Measurements from ENCODE around the gene CCL8.

Gene CCL8

GRCh38 chr17:34276826-34277225 is 42.4 kb upstream of the CCL8 start:
- no peak for TF ChIP-seq TCF12 (IDR thresholded peaks at IDR 0.05; ENCODE audit: low read depth)
- no peak for TF ChIP-seq CEBPB (IDR thresholded peaks at IDR 0.05)
- TF ChIP-seq, protein P1, sequence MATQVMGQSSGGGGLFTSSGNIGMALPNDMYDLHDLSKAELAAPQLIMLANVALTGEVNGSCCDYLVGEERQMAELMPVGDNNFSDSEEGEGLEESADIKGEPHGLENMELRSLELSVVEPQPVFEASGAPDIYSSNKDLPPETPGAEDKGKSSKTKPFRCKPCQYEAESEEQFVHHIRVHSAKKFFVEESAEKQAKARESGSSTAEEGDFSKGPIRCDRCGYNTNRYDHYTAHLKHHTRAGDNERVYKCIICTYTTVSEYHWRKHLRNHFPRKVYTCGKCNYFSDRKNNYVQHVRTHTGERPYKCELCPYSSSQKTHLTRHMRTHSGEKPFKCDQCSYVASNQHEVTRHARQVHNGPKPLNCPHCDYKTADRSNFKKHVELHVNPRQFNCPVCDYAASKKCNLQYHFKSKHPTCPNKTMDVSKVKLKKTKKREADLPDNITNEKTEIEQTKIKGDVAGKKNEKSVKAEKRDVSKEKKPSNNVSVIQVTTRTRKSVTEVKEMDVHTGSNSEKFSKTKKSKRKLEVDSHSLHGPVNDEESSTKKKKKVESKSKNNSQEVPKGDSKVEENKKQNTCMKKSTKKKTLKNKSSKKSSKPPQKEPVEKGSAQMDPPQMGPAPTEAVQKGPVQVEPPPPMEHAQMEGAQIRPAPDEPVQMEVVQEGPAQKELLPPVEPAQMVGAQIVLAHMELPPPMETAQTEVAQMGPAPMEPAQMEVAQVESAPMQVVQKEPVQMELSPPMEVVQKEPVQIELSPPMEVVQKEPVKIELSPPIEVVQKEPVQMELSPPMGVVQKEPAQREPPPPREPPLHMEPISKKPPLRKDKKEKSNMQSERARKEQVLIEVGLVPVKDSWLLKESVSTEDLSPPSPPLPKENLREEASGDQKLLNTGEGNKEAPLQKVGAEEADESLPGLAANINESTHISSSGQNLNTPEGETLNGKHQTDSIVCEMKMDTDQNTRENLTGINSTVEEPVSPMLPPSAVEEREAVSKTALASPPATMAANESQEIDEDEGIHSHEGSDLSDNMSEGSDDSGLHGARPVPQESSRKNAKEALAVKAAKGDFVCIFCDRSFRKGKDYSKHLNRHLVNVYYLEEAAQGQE (IDR thresholded peaks at IDR 0.05; ENCODE audit: low read depth), result no peak
- TF ChIP-seq EP300 (IDR thresholded peaks at IDR 0.05; ENCODE audit: borderline replicate concordance), result no peak
- TF ChIP-seq, protein P2, sequence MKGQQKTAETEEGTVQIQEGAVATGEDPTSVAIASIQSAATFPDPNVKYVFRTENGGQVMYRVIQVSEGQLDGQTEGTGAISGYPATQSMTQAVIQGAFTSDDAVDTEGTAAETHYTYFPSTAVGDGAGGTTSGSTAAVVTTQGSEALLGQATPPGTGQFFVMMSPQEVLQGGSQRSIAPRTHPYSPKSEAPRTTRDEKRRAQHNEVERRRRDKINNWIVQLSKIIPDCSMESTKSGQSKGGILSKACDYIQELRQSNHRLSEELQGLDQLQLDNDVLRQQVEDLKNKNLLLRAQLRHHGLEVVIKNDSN (IDR thresholded peaks at IDR 0.05), result no peak
- no peak for TF ChIP-seq TAF1 (IDR thresholded peaks at IDR 0.05; ENCODE audit: low read depth)
- no peak for TF ChIP-seq YY1 (IDR thresholded peaks at IDR 0.05; ENCODE audit: low read depth)
- TF ChIP-seq EGR1 (IDR thresholded peaks at IDR 0.05), result no peak
- TF ChIP-seq, protein P3, sequence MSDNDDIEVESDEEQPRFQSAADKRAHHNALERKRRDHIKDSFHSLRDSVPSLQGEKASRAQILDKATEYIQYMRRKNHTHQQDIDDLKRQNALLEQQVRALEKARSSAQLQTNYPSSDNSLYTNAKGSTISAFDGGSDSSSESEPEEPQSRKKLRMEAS (IDR thresholded peaks at IDR 0.05), result no peak
- no peak for TF ChIP-seq ZBTB7A (IDR thresholded peaks at IDR 0.05; ENCODE audit: low read depth)
- no peak for TF ChIP-seq NFIC (IDR thresholded peaks at IDR 0.05)
- TF ChIP-seq TEAD4 (IDR thresholded peaks at IDR 0.05), result no peak
- TF ChIP-seq RAD21 (IDR thresholded peaks at IDR 0.05; ENCODE audit: low read depth), result no peak
- no peak for TF ChIP-seq FOXM1 (IDR thresholded peaks at IDR 0.05; ENCODE audit: borderline replicate concordance, low read depth)
- no peak for TF ChIP-seq CREB1 (IDR thresholded peaks at IDR 0.05; ENCODE audit: low read depth)

DNA sequence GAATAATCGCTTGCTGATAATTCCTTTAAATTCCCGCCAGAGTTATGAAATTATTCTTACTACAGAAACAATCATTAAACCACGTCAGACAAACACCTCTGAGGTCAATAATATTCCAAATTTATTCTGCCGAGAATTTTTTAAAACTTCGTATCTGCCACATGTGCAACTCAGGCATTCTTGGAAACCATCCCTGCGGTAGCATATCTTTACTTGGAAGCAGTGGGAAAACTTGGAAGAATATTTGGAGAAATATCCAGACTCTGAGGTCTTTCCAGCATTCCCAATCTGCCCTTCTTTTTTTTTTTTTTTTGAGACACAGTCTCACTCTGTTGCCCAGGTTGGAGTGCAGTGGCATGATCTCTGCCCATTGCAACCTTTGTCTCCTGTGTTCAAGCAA is 35.7 kb upstream of the CCL8 start:
- TF ChIP-seq, protein P1 (IDR thresholded peaks at IDR 0.05; ENCODE audit: low read depth), result no peak
- TF ChIP-seq CEBPB (IDR thresholded peaks at IDR 0.05), result no peak
- no peak for TF ChIP-seq EP300 (IDR thresholded peaks at IDR 0.05; ENCODE audit: borderline replicate concordance)
- no peak for TF ChIP-seq TAF1 (IDR thresholded peaks at IDR 0.05; ENCODE audit: low read depth)
- TF ChIP-seq CREB1 (IDR thresholded peaks at IDR 0.05; ENCODE audit: low read depth), result no peak
- no peak for TF ChIP-seq TEAD4 (IDR thresholded peaks at IDR 0.05)
- no peak for TF ChIP-seq TCF12 (IDR thresholded peaks at IDR 0.05; ENCODE audit: low read depth)
- no peak for TF ChIP-seq EGR1 (IDR thresholded peaks at IDR 0.05)
- TF ChIP-seq, protein P3 (IDR thresholded peaks at IDR 0.05), result no peak
- TF ChIP-seq YY1 (IDR thresholded peaks at IDR 0.05; ENCODE audit: low read depth), result no peak
- TF ChIP-seq RAD21 (IDR thresholded peaks at IDR 0.05; ENCODE audit: low read depth), result no peak
- no peak for TF ChIP-seq ZBTB7A (IDR thresholded peaks at IDR 0.05; ENCODE audit: low read depth)
- TF ChIP-seq FOXM1 (IDR thresholded peaks at IDR 0.05; ENCODE audit: borderline replicate concordance, low read depth), result no peak
- TF ChIP-seq, protein P2 (IDR thresholded peaks at IDR 0.05), result no peak
- no peak for TF ChIP-seq NFIC (IDR thresholded peaks at IDR 0.05)

GRCh38 chr17:34285286-34285792 is 33.9 kb upstream of the CCL8 start, which contains the start of gene CCL11:
Gene CCL11 (plus strand): TSS chr17:34285742. CDS start chr17:34285809, 67 bp downstream.
- TF ChIP-seq CEBPB (IDR thresholded peaks at IDR 0.05) (no peak), ZBTB7A (IDR thresholded peaks at IDR 0.05; ENCODE audit: low read depth) (no peak), TCF12 (IDR thresholded peaks at IDR 0.05; ENCODE audit: low read depth) (no peak), NFIC (IDR thresholded peaks at IDR 0.05) (no peak), FOXM1 (IDR thresholded peaks at IDR 0.05; ENCODE audit: borderline replicate concordance, low read depth) (no peak), TAF1 (IDR thresholded peaks at IDR 0.05; ENCODE audit: low read depth) (no peak), CREB1 (IDR thresholded peaks at IDR 0.05; ENCODE audit: low read depth) (no peak)

DNA sequence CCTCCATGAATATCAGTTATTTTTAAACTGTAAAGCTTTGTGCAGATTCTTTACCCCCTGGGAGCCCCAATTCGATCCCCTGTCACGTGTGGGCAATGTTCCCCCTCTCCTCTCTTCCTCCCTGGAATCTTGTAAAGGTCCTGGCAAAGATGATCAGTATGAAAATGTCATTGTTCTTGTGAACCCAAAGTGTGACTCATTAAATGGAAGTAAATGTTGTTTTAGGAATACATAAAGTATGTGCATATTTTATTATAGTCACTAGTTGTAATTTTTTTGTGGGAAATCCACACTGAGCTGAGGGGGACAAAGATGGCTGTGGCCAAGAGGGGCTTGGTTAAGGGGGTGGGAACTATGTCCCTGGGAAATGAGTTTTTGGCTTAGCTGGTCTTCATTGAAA is 31.4 kb upstream of the CCL8 start:
- TF ChIP-seq EP300 (IDR thresholded peaks at IDR 0.05; ENCODE audit: borderline replicate concordance), result no peak

DNA sequence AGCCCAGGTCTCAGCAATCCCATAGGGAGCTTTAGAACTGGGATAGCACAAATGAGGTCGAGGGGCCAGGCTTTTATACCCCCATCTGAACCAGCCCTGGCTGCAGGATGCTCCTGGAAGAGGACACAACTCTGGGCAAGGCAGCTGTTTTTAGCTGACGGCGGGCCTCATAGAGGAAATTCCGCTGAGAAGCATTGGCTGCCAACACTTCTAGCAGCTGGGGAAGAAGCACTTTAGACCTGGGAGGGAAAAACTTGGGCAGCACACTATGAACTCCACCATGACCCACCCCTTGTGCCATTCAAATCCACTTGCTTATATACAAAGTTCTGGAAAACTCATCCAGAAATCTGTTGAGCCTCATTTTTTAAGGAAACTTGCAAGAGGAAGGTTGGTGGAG is 28.6 kb upstream of the CCL8 start:
- TF ChIP-seq, protein P1 (IDR thresholded peaks at IDR 0.05; ENCODE audit: low read depth), result no peak
- TF ChIP-seq RAD21 (IDR thresholded peaks at IDR 0.05; ENCODE audit: low read depth) (no peak), YY1 (IDR thresholded peaks at IDR 0.05; ENCODE audit: low read depth) (no peak)
- TF ChIP-seq, protein P2 (IDR thresholded peaks at IDR 0.05), result no peak
